NT2/D1 (cell line): ENCODE measurements around the gene PDZRN3.

Experiments
- SUZ12 ChIP-seq: IDR thresholded peaks from 2 replicates; pipeline ENCODE4 v1.6.1; 2011; ENCODE audit not compliant: insufficient read length, insufficient read depth; ENCODE audit errors: extremely low read depth
- YY1 ChIP-seq: IDR thresholded peaks from 2 replicates; pipeline ENCODE4 v1.6.1; 2011; ENCODE audit not compliant: insufficient read length, insufficient read depth
- ZNF274 ChIP-seq: IDR thresholded peaks from 2 replicates; pipeline ENCODE4 v1.6.1; 2011; ENCODE audit warnings: mild to moderate bottlenecking, low read depth, low read length

DNA sequence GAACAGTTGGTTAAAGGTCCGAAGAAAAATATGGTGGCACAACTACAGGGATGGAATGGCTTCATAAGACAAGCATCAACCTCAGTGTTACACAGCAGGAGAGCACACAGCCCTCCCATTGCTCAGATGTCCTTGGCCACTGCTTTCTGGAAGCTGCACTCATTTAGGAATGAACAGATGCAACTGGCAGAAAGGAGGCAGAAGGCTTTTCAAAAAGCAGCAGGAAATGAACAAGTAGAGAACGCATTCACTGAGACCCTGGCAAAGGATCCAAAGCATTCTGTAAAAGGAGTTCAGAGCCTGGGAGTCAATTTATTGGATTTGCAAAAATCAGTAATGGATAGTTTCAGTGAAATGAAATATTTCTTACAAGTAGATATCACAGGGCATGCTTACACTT, 101.1 kb downstream of the PDZRN3 start:
- TF ChIP-seq ZNF274, result no peak
- no peak for TF ChIP-seq YY1
- TF ChIP-seq SUZ12, result no peak
